Stimulated activated naive CD8-positive, alpha-beta T cell treated with anti-CD3 and anti-CD28 coated beads, Interleukin-15, amount 100 ng/mL, for 72 hours (primary cell): Measurements from ENCODE around the gene ATP23.

Source experiments
- ATAC-seq: fragments of 150-1000 bp; cut with Tn5 transposase; 2 replicates; pipeline ENCODE4 v1.10.0; 2021; ENCODE audit warnings: mild to moderate bottlenecking, moderate library complexity
- DNase-seq, 2 donors: peaks; one replicate each; pipeline ENCODE4 v3.0.0; 2021 to 2022
- H3K27ac Mint-ChIP-seq, 2 donors: one replicate each; pipeline ENCODE4 v1.8.0; 2022; ENCODE audit warnings: mild to moderate bottlenecking in 2 of 2, mixed read lengths in 2 of 2, moderate library complexity in 2 of 2
- H3K27me3 Mint-ChIP-seq: one replicate; pipeline ENCODE4 v1.8.0; 2022; ENCODE audit warnings: mixed read lengths
- H3K4me1 Mint-ChIP-seq: one replicate; pipeline ENCODE4 v1.8.0; 2022; ENCODE audit warnings: mild to moderate bottlenecking, mixed read lengths
- H3K4me3 Mint-ChIP-seq, 2 donors: one replicate each; pipeline ENCODE4 v1.8.0; 2022; ENCODE audit warnings: mild to moderate bottlenecking in 2 of 2, mixed read lengths in 2 of 2, moderate library complexity in 1 of 2
- H3K9me3 Mint-ChIP-seq, 2 donors: one replicate each; pipeline ENCODE4 v1.8.0; 2022; ENCODE audit warnings: mixed read lengths in 2 of 2

Gene ATP23

GRCh38 chr12:57904848-57905811 lies 36.2 kb upstream of the ATP23 start:
- Mint-ChIP-seq H3K27me3 (peaks cover 24% of the 10 kb centered on the region), H3K4me3 (peak overlapping the region; percentile 55 to 62), H3K27ac (peak overlapping the region; percentile 54 to 69), H3K9me3 (no peaks in the 10 kb centered on the region), H3K4me1 (peaks cover 11% of the 10 kb centered on the region)
- ATAC-seq (peak; percentile 94), DNase-seq (peak; percentile 79 to 83)

GRCh38 chr12:57905812-57906475 lies 35.4 kb upstream of the ATP23 start:
- DNase-seq (no peak), ATAC-seq (no peak)
- Mint-ChIP-seq H3K27me3 (peaks cover 24% of the 10 kb centered on the region), H3K4me3 (no peak overlapping the region), H3K27ac (no peak overlapping the region), H3K9me3 (no peaks in the 10 kb centered on the region), H3K4me1 (peaks cover 8% of the 10 kb centered on the region)

GRCh38 chr12:57906821-57907220 lies 34.5 kb upstream of the ATP23 start:
- Mint-ChIP-seq H3K4me1 (peaks cover 8% of the 10 kb centered on the region), H3K27me3 (peaks cover 24% of the 10 kb centered on the region), H3K4me3 (no peak overlapping the region), H3K27ac (no peak overlapping the region), H3K9me3 (no peaks in the 10 kb centered on the region)
- no peak for DNase-seq
- no peak for ATAC-seq

- Mint-ChIP-seq H3K4me1 (peaks cover 8% of the 10 kb centered on the region), H3K4me3 (no peak overlapping the region)
- no peak for ATAC-seq
Measured at GRCh38 chr12:57907281-57907680, 34.1 kb upstream of the ATP23 start.

GRCh38 chr12:57908511-57908910 lies 32.9 kb upstream of the ATP23 start:
- Mint-ChIP-seq H3K27ac (no peak overlapping the region), H3K27me3 (peaks cover 24% of the 10 kb centered on the region), H3K4me3 (no peak overlapping the region), H3K9me3 (no peaks in the 10 kb centered on the region), H3K4me1 (peaks cover 8% of the 10 kb centered on the region)
- ATAC-seq (no peak), DNase-seq (no peak)

More at GRCh38 chr12:57907281-57907680, 34.1 kb upstream of the ATP23 start:
- Mint-ChIP-seq H3K27ac (peak overlapping the region in 1 of 2 donors; percentile 0), H3K9me3 (no peaks in the 10 kb centered on the region), H3K27me3 (peaks cover 24% of the 10 kb centered on the region)
- no peak for DNase-seq

- H3K27me3 Mint-ChIP-seq: peaks cover 24% of the 10 kb centered on the region
- H3K27ac Mint-ChIP-seq: no peak overlapping the region
- no peaks in the 10 kb centered on the region for H3K9me3 Mint-ChIP-seq
- no peak for DNase-seq
- no peak for ATAC-seq
- peaks cover 8% of the 10 kb centered on the region for H3K4me1 Mint-ChIP-seq
- H3K4me3 Mint-ChIP-seq: no peak overlapping the region
Measured at GRCh38 chr12:57909056-57909455, 32.3 kb upstream of the ATP23 start.

GRCh38 chr12:57909611-57910010 lies 31.8 kb upstream of the ATP23 start:
- DNase-seq (no peak), ATAC-seq (no peak)
- H3K4me3 Mint-ChIP-seq: no peak overlapping the region
- H3K27me3 Mint-ChIP-seq: peaks cover 24% of the 10 kb centered on the region
- H3K27ac Mint-ChIP-seq: no peak overlapping the region
- H3K9me3 Mint-ChIP-seq: no peaks in the 10 kb centered on the region
- peaks cover 8% of the 10 kb centered on the region for H3K4me1 Mint-ChIP-seq

- Mint-ChIP-seq H3K4me1 (no peaks in the 10 kb centered on the region), H3K4me3 (no peak overlapping the region), H3K27me3 (no peaks in the 10 kb centered on the region), H3K9me3 (no peaks in the 10 kb centered on the region), H3K27ac (no peak overlapping the region)
- DNase-seq (no peak), ATAC-seq (no peak)
Measured at GRCh38 chr12:57918147-57918546, 23.2 kb upstream of the ATP23 start.

GRCh38 chr12:57927086-57927485 lies 14.3 kb upstream of the ATP23 start:
- Mint-ChIP-seq H3K27ac (no peak overlapping the region), H3K4me1 (no peaks in the 10 kb centered on the region), H3K27me3 (no peaks in the 10 kb centered on the region), H3K9me3 (no peaks in the 10 kb centered on the region), H3K4me3 (no peak overlapping the region)
- ATAC-seq: no peak
- DNase-seq: no peak

GRCh38 chr12:57929092-57929830 lies 12.1 kb upstream of the ATP23 start:
- no peaks in the 10 kb centered on the region for H3K27me3 Mint-ChIP-seq
- no peaks in the 10 kb centered on the region for H3K9me3 Mint-ChIP-seq
- H3K27ac Mint-ChIP-seq: no peak overlapping the region
- DNase-seq (no peak), ATAC-seq (no peak)
- peaks cover 3% of the 10 kb centered on the region for H3K4me1 Mint-ChIP-seq
- no peak overlapping the region for H3K4me3 Mint-ChIP-seq

- Mint-ChIP-seq H3K4me1 (peaks cover 36% of the 10 kb centered on the region), H3K9me3 (no peaks in the 10 kb centered on the region), H3K4me3 (peak overlapping the region; percentile 88 to 97), H3K27me3 (no peaks in the 10 kb centered on the region), H3K27ac (peak overlapping the region in 1 of 2 donors; percentile 87)
- ATAC-seq (no peak), DNase-seq (no peak)
Measured at GRCh38 chr12:57934819-57935218, 6.5 kb upstream of the ATP23 start.

GRCh38 chr12:57935331-57935730 lies 6.0 kb upstream of the ATP23 start:
- H3K27me3 Mint-ChIP-seq: no peaks in the 10 kb centered on the region
- H3K4me1 Mint-ChIP-seq: peaks cover 37% of the 10 kb centered on the region
- no peak for DNase-seq
- no peaks in the 10 kb centered on the region for H3K9me3 Mint-ChIP-seq
- no peak for ATAC-seq
- peak overlapping the region; percentile 88 to 97 for H3K4me3 Mint-ChIP-seq
- H3K27ac Mint-ChIP-seq: peak overlapping the region; percentile 99

- DNase-seq (peak; percentile 84 to 94), ATAC-seq (peak; percentile 98)
- H3K27ac Mint-ChIP-seq: peak overlapping the region; percentile 99
- H3K4me1 Mint-ChIP-seq: peaks cover 44% of the 10 kb centered on the region
- no peaks in the 10 kb centered on the region for H3K9me3 Mint-ChIP-seq
- peak overlapping the region; percentile 88 to 97 for H3K4me3 Mint-ChIP-seq
- H3K27me3 Mint-ChIP-seq: no peaks in the 10 kb centered on the region
Measured at GRCh38 chr12:57935839-57936512, 5.4 kb upstream of the ATP23 start.

GRCh38 chr12:57936513-57936883 lies 4.9 kb upstream of the ATP23 start:
- ATAC-seq (no peak), DNase-seq (no peak)
- peaks cover 45% of the 10 kb centered on the region for H3K4me1 Mint-ChIP-seq
- peak overlapping the region; percentile 88 to 97 for H3K4me3 Mint-ChIP-seq
- no peaks in the 10 kb centered on the region for H3K27me3 Mint-ChIP-seq
- H3K9me3 Mint-ChIP-seq: no peaks in the 10 kb centered on the region
- peak overlapping the region in 1 of 2 donors; percentile 91 for H3K27ac Mint-ChIP-seq

GRCh38 chr12:57939291-57939690 lies 2.1 kb upstream of the ATP23 start:
- H3K4me3 Mint-ChIP-seq: no peak overlapping the region
- ATAC-seq: no peak
- no peak for DNase-seq
- H3K27me3 Mint-ChIP-seq: no peaks in the 10 kb centered on the region
- H3K27ac Mint-ChIP-seq: no peak overlapping the region
- peaks cover 70% of the 10 kb centered on the region for H3K4me1 Mint-ChIP-seq
- no peaks in the 10 kb centered on the region for H3K9me3 Mint-ChIP-seq
